ENCODE data around the gene LRRC51.
A peak's percentile ranks its signal among the peaks of the same experiment; 100 is the strongest.

The LRRC51 gene

DNA sequence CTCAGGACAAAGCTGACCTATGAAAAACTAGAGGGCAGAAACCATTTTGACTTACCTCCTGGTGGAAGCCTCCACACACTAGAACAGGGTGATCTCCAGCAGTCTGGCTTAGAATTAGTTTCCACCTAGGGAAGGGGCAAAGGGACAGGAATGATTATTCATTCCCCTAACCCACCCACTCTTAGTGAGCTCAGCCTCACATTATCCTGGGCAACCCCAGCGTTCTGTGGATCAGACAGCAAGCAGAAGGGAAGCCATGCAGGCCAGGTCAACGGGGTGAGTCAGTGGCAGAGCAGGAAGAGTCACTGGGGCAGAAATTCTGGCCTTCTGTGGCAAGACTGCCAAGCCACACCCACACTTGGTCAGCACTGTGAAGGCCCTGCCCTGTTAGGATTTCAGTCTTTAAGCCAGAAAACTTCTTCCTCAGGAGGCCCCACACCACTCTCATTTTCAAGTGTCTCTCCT is 10.8 kb upstream of the LRRC51 start:
- DNase-seq = peak in 22 of 56 donors; percentile 7 to 76 (median 23)

DNA sequence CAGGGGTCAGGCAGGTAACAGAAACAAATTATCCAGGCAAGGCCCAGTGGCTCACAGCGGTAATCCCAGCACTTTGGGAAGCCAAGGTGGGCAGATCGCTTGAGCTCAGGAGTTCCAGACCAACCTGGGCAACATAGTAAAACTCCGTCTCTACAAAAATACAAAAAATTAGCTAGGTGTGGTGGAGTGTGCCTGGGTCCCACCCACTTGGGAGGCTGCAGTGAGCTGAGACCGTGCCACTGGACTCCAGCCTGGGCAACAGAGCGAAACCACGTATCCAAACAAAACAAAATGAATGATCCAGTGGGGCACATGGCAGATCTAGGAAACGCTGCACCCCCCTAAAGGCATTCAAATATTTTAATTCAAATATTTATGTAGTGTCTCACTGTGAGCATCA is 10.2 kb upstream of the LRRC51 start:
- no peak for DNase-seq

DNA sequence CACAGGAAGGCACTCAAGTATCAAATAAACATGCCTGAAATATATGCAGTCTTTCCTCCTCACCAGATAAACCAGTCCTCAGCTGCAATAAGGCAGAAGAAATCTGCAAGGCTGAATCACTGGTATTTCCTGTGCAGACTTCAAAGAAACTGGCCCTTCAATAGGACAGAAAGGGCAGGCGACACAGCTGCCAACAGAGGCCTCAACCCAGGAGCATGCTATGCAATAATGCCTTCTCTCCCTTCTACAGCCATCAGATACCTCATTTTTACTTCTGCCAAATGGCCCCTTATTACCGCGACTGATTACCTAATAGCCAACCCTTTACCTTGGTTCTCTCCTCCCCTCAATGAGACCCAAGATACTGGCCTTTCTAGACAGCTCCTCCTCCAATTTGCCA is 8.3 kb upstream of the LRRC51 start:
- DNase-seq = no peak

DNA sequence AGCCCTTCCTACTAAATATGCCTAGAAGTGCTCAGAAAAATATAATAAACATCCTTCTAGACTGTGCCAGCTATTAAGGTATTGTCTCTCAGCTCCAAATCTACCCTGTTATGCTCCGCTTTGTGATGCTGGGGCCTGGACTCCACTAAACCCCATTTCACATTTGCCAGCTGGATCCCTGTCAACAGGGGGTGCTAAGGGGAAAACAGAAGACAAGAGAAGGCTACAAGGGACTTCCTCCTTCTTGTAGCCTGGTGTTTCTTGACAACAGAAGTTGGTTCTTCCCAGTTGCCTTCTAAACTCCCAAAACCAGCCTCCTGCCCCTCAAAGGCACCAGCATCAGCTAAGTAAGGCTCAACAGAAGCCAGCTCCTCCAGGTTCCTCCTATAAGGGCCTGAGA is 5.5 kb upstream of the LRRC51 start:
- DNase-seq = peak in 6 of 56 donors; percentile 7 to 42 (median 22)

DNA sequence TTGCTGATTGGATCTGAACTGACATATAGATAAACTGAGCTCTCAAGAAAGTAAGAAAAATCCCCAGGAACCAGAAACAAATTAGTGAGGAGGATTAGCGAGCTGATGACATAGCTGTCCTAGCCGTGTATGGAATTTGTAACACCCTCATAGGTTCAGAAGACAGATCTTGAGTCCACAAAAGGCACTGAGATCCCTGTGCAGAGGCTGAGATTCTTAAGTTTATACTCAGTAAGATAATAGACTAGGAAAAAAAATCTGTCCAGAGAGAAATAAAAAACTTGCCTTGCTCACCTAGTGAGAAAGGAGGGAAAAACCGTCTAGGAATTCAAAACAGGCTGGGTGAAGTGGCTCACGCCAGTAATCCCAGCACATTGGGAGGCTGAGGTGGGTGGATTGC is 4.9 kb upstream of the LRRC51 start:
- DNase-seq = no peak

DNA sequence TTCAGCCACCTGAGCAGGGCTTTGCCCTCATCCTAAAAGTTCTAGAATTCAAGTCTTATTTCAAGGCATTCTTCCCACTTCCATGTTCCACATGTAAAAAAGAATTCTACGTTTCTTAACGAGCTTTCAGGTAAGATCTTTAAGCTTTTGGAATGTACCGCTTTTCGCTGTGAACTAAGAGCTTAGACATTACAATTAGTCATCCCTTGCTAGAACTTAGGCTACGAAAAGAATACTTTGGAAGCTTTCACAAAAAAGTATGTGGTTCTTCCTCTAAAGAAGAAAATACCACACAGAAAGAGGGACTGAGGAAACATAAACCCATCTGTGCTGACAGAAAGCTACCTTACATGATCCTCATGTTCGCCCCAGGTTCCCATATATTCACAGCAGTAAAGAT is 2.2 kb upstream of the LRRC51 start:
- DNase-seq = no peak

DNA sequence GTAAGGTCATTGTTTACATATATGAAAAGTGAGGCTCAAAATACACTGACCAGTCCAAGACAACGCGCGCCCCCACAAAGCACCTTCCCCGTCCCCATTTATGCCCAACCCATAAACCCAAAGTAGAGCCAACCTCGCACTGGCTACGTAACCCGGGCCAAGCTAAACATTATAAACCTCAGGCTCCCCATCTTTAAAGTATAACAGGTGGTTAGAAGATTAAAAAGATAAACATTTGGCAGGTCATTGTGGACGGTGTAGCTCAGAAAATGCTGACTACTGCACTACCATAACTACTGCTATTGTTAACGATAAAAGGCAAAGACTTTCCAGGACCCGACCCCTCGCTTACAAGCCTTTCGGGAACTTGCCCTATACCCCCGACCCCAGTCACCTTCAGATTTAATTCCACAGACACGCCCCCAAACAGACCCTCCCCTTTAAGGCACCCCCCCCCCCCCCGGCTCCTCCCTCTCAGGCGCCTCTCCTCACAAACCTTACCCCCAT is 778 bp upstream of the LRRC51 start:
- peak in 3 of 56 donors; percentile 7 to 61 (median 35) for DNase-seq

DNA sequence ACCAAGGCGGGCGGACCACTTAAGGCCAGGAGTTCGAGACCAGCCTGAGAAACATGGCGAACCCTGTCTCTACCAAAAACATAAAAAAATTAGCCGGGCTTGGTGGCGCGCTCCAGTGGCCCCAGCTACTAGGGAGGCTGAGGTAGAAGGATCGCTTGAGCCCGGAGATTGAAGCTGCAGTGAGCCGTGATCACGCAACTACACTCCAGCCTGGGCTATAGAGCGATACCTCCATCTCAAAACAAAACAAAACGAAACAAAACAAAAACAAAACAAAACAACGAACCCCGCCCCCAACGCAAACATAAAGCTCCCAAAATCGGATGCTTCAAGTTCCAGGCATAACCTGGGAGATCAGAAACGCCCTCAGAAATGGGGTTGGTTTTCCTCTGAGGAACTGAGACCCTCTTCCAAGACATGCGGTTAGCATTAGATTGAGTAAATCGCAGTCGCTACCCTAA is 564 bp downstream of the LRRC51 start:
- peak in 1 of 56 donors; percentile 18 for DNase-seq

DNA sequence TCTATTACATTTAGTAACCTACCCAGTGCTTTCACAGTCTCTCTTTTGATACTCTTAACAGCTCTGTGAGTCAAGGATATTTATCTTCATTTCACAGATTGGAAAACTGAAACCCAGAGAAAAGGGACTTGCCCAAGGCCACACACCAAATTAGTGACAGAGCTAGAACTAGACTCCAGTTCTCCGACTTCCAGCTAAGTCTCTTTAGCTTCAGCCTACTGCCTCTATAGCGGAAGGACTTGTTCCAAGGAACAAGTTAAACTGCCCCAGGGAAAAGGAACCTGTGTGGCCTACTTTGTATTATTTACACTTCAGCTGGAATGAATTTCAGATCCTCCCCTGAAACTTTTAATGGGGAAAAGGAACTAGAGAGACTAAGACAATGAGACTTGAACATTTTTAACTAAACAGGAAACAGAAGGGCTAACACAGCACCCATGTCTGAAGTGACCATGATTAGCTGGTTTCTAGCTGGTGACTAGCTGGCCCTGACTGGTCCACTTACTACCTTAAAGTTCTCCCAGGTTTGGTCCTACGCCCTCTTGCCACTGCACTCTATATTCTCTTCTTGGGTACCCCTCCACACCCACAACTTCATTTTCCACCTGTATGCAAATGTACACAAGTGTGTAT is 1.3 kb downstream of the LRRC51 start:
- DNase-seq = no peak

DNA sequence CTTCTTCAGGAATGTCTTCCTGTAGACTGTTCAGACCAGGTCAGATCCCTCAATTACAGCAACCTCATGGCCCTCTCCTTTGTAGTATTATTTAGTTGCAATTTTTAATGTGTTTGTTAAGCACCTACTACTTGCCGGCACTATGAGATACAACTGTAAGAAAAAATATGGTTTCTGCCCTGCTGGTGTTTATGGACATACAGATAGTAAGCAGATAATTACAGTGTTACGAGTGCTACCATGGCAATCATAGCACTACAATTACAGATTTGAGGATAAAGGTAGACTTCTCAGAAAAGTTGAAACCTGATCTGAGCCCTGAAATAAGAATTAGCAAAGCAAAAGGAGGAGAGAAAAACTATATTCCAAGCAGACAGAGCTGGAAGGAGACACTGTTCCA is 2.8 kb downstream of the LRRC51 start:
- no peak for DNase-seq

DNA sequence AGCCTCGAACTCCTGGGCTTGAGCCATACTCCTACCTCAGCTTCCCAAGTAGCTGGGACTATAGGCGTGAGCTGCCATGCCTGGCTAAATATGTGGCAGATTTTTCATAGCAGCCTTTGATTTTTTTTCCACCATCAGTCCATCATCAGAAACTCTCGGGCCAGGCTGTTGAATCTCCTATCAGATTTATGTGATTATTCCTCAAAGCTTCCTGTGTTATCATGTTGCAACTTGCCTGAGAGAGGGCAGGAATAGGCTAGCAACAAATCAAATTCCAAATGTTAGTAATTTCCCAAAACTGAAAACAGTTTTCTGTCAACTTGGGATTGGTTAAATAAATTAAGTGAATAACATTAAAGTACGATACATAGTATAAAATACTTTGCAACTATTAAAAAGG is 3.4 kb downstream of the LRRC51 start:
- DNase-seq = no peak

DNA sequence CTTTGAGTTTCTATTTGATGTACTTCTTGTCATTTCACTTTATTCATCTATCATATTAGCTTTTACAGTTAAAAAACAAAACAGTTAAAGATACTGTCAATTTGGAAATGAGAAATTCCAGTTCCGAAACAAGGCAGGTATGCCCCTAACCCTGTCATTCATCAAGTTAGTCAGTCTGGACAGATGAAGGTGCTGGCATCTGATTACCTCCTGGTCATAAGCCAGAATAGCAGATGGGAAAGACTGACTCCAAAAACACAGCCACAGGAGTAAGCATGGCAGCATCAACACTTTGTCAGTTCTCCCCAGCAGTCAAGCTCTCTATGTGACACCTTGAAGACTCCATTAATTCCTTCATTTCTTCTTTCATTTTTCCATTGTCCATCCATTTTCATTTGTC is 4.3 kb downstream of the LRRC51 start:
- no peak for DNase-seq

DNA sequence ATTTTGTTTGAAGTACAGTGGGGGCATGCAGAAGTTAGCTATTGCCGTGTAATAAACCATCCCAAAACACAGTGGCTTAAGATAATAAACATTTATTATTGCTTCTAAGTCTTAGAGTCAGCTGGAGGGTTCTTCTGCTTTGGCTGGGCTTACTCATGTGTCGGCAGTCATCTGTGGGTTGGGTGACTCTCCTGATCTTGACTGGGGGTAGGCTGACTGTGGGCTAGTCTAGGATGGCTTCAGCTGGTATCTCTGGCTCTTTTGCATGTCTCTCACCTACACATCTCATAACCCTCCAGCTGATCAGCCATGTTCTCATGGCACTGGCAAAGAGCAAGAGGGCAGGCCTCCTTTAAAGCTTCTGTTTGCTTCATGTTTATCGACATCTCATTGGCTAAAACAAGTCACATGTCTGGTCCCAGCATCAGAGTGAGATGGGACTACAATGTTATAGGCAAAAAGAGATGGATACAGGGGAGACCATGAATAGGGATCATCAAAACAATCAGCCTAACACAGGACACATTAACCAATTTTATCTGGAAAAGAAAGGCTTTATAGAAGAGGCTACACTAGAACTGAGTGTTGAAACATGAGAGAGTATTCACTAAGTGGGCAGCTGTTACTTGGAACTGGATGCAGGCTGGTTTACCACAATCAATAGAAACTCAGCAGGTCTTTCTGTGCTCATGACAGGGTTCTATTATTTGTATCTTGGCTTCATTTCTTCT is 5.1 kb downstream of the LRRC51 start:
- DNase-seq = peak in 32 of 56 donors; percentile 10 to 79 (median 32)

DNA sequence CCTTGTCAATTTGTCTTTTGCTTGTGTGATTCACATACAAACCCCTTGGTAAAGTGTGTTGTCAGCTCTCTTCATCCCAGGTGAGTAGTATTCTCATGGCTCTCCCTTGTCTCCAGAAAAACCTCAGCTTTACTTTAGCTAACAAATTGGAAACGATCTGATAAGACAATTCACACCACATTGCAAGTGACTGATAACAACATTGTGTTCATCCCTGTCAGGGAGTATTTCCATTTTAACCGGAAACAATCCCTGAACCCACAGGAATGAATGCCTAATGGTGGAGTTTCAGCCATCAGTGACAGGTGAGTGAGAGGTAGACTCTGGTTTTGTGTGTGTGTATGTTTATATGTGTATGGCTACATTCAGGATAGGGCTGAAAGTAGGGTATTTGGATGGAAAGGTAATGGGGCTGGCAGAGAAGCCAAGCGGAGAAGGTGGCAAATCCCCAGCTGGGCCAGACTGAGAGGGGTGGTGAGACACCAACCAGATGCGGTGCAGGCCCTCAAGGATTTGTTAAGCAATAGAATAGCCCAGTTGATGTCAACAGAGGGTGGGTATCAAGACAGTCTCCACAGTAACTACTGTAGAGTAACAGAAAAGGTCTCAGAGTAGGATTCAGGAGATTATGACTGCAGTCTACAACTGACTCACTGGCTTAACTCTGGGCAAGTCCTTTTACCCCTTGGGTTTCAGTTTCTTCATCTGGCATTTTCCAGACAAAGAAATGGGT is 7.6 kb downstream of the LRRC51 start:
- no peak for DNase-seq

DNA sequence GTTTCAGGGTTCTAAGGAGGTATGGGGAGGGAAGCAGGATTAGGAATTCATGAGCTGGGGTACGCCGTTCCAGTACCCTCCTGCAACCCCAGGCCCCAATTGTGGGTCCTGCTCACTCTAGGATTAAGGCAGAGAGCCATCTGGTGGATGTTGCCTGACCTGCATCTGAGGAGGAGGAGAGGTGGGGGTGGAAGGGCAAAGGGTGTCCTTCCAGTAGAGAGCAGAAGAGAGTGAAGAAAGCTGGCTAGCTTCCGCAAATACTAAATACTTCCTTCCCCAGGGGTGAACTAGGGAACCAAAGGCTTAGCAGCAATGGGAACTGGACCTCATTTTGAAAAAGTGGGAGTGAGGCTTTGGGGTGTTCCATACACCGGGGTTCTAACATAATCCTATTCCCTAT is 10.6 kb downstream of the LRRC51 start:
- DNase-seq = peak in 52 of 56 donors; percentile 10 to 85 (median 46)

DNA sequence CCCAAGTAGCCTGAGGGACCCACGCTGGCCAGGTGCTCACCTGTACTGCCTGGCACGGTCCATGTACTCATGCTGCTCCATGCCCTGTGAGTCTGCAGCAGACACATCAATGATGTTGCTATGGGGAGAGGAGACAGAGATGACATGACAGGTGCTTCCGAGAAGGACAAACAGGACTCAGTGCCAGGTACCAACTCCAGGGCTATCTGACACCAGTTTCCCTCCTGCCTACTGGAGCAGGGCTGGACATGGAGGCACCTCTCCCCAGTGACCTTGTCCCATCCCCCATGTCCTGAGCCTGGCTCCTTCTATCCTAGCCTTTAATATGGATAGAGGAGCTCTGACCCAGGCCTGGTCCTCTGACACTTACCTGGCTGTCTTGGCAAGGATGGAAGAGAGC is 18.1 kb downstream of the LRRC51 start:
- DNase-seq = no peak

DNA sequence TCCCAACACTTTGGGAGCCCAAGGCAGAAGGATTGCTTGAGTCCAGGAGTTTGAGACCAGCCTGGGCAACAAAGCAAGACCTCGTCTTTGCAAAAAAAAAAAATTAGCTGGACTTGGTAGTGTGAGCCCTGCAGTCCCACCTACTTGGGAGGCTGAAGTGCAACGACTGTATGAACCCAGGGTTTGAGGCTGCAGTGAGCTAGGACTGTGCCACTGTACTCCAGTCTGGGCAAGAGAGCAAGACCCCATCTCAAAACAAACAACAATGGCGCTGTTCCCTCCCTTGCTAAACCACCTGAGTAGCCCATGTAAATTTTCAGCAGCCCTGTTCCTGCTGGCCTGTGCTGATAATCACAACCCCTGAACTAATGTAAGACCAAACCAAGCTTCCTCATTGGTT is 19.4 kb downstream of the LRRC51 start:
- no peak for DNase-seq

DNA sequence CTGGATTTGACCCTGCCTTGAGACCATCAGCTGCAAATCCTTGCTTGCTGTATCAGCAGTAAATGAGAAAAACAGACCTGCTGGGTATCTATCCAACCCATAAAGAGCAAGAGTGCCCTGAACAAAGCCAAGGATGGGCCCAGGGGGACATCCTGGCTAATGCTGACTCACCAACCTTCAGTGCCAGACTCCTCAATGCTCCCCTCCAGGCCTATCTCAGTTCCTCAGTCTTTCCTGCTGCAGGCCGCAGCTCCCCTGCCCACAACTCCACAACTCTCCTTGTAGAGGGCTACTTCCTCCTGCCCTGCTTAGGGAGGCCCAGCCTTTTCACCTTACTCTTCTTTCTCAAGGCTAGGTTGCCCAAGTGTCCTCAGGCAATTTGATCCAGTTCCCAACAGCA is 19.8 kb downstream of the LRRC51 start:
- DNase-seq = no peak

DNA sequence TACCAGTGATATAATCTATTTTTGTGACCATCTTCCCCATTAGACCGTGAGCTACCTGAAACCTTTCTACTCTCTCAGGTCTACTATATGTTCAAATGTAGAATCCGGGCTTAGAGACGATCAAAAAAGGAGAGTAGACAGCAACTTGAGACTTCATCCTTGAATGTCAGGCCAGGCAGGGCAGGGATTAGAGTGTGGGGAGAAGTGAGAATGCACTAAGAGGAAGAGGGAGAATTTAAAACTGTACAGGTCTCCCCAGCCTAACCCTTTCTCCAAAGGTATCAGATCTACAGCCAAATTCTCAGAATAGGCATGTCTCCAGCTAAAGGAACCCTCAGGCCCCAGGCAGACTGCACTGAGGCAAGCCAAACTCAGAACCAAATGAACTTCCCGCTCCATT is 21.5 kb downstream of the LRRC51 start:
- DNase-seq = no peak

DNA sequence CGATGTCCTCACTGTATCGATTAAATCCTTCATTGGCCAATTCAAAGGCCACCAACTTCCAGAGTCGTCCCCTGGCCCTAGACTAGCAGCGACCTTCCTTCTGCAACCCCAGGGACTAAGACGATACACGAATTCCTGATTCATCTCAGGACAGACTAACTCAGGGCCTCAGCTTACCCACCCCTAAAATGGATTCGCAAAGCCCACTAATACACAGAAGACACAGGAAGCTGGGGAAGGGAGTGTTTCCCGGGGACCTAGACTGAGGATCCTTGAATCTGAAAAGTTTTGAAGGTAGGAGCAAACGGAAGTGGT is 21.9 kb downstream of the LRRC51 start:
- no peak for DNase-seq

DNA sequence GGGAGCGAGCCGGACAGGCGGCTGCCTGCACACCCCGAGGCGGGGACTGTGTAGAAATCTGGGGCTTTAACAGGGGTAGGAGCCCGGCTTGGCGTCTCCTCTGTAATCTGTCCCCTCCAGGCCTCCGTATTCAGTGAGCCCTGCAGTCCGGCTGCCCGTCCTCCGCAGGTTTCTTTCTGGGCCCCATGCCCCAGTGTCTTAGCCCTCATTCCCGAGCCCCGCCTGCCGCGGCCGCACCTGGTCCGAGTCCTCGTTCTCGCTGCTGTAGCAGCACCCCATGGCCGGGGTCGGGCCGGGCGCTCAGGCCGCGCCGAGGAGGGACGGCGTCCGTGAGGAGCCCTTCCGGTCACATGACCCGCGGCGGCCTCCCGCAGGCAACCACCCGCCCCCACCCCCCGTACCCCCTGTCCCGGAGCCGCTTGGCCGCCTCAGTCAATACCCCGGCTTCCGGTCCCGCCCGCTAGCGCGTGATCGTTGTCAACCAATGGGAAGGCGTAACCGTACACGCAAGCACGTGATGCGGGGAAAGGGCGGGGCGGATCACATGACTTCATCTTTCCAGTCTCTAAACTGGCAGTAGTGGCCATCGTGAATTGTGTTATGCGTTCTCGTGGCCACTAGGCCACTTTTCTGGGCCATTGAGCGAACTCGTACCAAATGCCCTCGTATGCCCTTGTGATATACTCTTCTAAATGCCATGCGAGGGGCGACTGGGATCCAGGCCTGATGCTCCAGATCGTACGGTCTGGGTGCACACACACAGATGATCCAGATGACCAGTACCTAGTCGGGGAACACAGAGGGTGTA is 22.5 kb downstream of the LRRC51 start, which contains the start of gene LAMTOR1:
Gene LAMTOR1, minus strand, starts transcription at position 352 of the 808 bp plus-strand sequence. Its CDS starts 73 bp downstream, at position 279.
- DNase-seq = peak; percentile 83 to 99 (median 97)

Data from nucleus accumbens (tissue), 56 donors.